ENCODE measurements around the gene AP4E1. TPM values are rescaled to one million over a fixed set of nuclear protein-coding genes. Genes with fewer than 3 reads are reported as not detected.
"Not testable (repeated sequence)": the region's sequence is repeated elsewhere in the genome, so short reads cannot be mapped to it uniquely, and the experiment has no call there.

Gene AP4E1
- polyA plus RNA-seq, 1 donor (not counting 4 experiments of a cell fraction or from before 2014, with no cell fraction given): 7.9 TPM

DNA sequence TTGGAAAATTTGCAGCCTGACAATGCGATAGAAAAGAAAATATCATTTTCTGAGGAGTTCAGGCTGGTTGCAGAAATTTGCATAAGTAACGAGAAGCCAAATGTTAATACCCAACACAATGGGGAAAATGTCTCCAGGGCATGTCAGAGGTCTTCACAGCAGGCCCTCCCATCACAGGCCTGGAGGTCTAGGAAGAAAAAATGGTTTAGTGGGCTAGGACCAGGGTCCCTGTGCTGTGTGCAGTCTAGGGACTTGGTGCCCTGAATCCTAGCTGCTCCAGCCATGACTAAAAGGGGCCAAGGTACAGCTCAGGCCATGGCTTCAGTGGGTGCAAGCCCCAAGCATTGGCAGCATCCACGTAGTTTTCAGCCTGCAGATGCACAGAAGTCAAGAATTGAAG is 14.5 kb upstream of the AP4E1 start:
- Histone ChIP-seq H3K4me3 (ENCODE audit: control insufficient read depth in 2 of 3, extremely low read depth in 1 of 3, insufficient read depth in 2 of 3, low read depth in 1 of 3, low read length in 3 of 3) (no peak overlapping the region), H3K27me3 (ENCODE audit: control insufficient read depth, extremely low read depth, insufficient read depth, low read length) (no peaks in the 10 kb centered on the region), H3K9me1 (ENCODE audit: control insufficient read depth, extremely low read depth, insufficient read depth, low read length) (no peaks in the 10 kb centered on the region), H4K20me1 (ENCODE audit: control insufficient read depth, extremely low read depth, insufficient read depth, low read length) (no peaks in the 10 kb centered on the region), H3K4me1 (ENCODE audit: control insufficient read depth, extremely low read depth, insufficient read depth, low read length) (no peaks in the 10 kb centered on the region), H3K27ac (ENCODE audit: control insufficient read depth, insufficient read depth, low read length) (no peak overlapping the region), H3K4me2 (ENCODE audit: control insufficient read depth, extremely low read depth, insufficient read depth, low read depth, low read length) (no peak overlapping the region), H2AFZ (ENCODE audit: control insufficient read depth, low read length) (no peak overlapping the region), H3K79me2 (ENCODE audit: control insufficient read depth, insufficient read depth, low read length) (no peaks in the 10 kb centered on the region), H3K9ac (ENCODE audit: control insufficient read depth, extremely low read depth, insufficient read depth, low read length) (no peak overlapping the region), H3K9me3 (ENCODE audit: control insufficient read depth, low read depth, low read length) (no peaks in the 10 kb centered on the region), H3K36me3 (ENCODE audit: control insufficient read depth in 2 of 2, extremely low read depth in 1 of 2, insufficient read depth in 2 of 2, low read length in 2 of 2) (no peaks in the 10 kb centered on the region)
- DNase-seq (ENCODE audit: low read depth, low spot score) (no peak), FAIRE-seq (no peak)
- no peak for TF ChIP-seq EZH2 (IDR thresholded peaks at IDR 0.05; ENCODE audit: low read length)
- TF ChIP-seq, protein P1, sequence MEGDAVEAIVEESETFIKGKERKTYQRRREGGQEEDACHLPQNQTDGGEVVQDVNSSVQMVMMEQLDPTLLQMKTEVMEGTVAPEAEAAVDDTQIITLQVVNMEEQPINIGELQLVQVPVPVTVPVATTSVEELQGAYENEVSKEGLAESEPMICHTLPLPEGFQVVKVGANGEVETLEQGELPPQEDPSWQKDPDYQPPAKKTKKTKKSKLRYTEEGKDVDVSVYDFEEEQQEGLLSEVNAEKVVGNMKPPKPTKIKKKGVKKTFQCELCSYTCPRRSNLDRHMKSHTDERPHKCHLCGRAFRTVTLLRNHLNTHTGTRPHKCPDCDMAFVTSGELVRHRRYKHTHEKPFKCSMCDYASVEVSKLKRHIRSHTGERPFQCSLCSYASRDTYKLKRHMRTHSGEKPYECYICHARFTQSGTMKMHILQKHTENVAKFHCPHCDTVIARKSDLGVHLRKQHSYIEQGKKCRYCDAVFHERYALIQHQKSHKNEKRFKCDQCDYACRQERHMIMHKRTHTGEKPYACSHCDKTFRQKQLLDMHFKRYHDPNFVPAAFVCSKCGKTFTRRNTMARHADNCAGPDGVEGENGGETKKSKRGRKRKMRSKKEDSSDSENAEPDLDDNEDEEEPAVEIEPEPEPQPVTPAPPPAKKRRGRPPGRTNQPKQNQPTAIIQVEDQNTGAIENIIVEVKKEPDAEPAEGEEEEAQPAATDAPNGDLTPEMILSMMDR (optimal IDR thresholded peaks at IDR 0.05 in 1 of 3, IDR thresholded peaks at IDR 0.05 in 1 of 3, conservative IDR thresholded peaks at IDR 0.05 in 1 of 3; ENCODE audit: extremely low read depth in 1 of 3, insufficient read depth in 2 of 3, low read length in 3 of 3): no peak
- dilution Hi-C loops (cut with MboI; ENCODE audit: extremely low pct_ligation_motif_present, low sequenced_read_pairs): no loop called here

DNA sequence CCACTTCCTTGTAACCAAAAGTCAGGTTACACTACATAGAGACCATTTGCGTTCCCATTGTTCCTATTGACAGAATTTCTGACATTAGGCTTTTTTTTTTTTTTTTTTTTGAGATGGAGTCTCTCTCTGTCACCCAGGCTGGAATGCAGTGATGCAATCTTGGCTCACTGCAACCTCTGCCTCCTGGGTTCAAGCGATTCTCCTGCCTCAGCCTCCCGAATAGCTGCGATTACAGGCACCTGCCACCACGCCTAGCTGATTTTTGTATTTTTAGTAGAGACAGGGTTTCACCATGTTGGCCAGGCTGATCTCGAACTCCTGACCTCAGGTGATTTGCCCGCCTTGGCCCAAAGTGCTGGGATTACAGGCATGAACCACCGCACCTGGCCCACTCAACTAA is 7.1 kb upstream of the AP4E1 start:
- H4K20me1 ChIP-seq (ENCODE audit: control insufficient read depth, extremely low read depth, insufficient read depth, low read length); H3K9ac ChIP-seq (ENCODE audit: control insufficient read depth, extremely low read depth, insufficient read depth, low read length); H3K27ac ChIP-seq (ENCODE audit: control insufficient read depth, insufficient read depth, low read length); DNase-seq (ENCODE audit: low read depth, low spot score); H3K27me3 ChIP-seq (ENCODE audit: control insufficient read depth, extremely low read depth, insufficient read depth, low read length); H3K4me3 ChIP-seq (ENCODE audit: control insufficient read depth in 2 of 3, extremely low read depth in 1 of 3, insufficient read depth in 2 of 3, low read depth in 1 of 3, low read length in 3 of 3); H3K36me3 ChIP-seq (ENCODE audit: control insufficient read depth in 2 of 2, extremely low read depth in 1 of 2, insufficient read depth in 2 of 2, low read length in 2 of 2); H3K9me1 ChIP-seq (ENCODE audit: control insufficient read depth, extremely low read depth, insufficient read depth, low read length); FAIRE-seq; H3K9me3 ChIP-seq (ENCODE audit: control insufficient read depth, low read depth, low read length); H2AFZ ChIP-seq (ENCODE audit: control insufficient read depth, low read length); H3K79me2 ChIP-seq (ENCODE audit: control insufficient read depth, insufficient read depth, low read length); H3K4me2 ChIP-seq (ENCODE audit: control insufficient read depth, extremely low read depth, insufficient read depth, low read depth, low read length); dilution Hi-C loops (cut with MboI; ENCODE audit: extremely low pct_ligation_motif_present, low sequenced_read_pairs); H3K4me1 ChIP-seq (ENCODE audit: control insufficient read depth, extremely low read depth, insufficient read depth, low read length): not testable (repeated sequence)

DNA sequence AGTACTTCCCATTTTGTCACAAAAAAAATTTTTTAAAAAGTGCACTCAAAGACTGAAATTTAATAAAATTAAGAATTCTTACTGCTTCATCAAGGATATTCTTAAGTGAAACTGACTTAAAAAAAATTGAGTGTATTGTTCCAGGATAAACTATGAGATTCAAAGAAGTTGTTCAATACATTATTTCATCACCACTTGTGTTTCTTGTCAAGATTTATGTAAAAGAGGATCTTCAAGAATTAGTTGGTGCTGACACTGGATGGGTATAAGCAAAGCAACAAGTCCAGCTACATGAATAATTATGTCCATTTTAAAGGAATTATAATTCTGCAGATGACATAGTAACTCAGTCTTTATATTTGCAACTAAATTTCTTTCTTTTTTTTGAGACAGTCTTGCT is 4.3 kb upstream of the AP4E1 start:
- Histone ChIP-seq H3K36me3 (ENCODE audit: control insufficient read depth in 2 of 2, extremely low read depth in 1 of 2, insufficient read depth in 2 of 2, low read length in 2 of 2) (no peaks in the 10 kb centered on the region), H3K27me3 (ENCODE audit: control insufficient read depth, extremely low read depth, insufficient read depth, low read length) (no peaks in the 10 kb centered on the region), H2AFZ (ENCODE audit: control insufficient read depth, low read length) (no peak overlapping the region), H3K4me3 (ENCODE audit: control insufficient read depth in 2 of 3, extremely low read depth in 1 of 3, insufficient read depth in 2 of 3, low read depth in 1 of 3, low read length in 3 of 3) (no peak overlapping the region), H3K9me3 (ENCODE audit: control insufficient read depth, low read depth, low read length) (no peaks in the 10 kb centered on the region), H4K20me1 (ENCODE audit: control insufficient read depth, extremely low read depth, insufficient read depth, low read length) (no peaks in the 10 kb centered on the region), H3K9ac (ENCODE audit: control insufficient read depth, extremely low read depth, insufficient read depth, low read length) (no peak overlapping the region), H3K4me1 (ENCODE audit: control insufficient read depth, extremely low read depth, insufficient read depth, low read length) (peaks cover 3% of the 10 kb centered on the region), H3K4me2 (ENCODE audit: control insufficient read depth, extremely low read depth, insufficient read depth, low read depth, low read length) (no peak overlapping the region), H3K27ac (ENCODE audit: control insufficient read depth, insufficient read depth, low read length) (no peak overlapping the region), H3K79me2 (ENCODE audit: control insufficient read depth, insufficient read depth, low read length) (peaks cover 5% of the 10 kb centered on the region), H3K9me1 (ENCODE audit: control insufficient read depth, extremely low read depth, insufficient read depth, low read length) (no peaks in the 10 kb centered on the region)
- TF ChIP-seq EZH2 (IDR thresholded peaks at IDR 0.05; ENCODE audit: low read length): no peak
- TF ChIP-seq, protein P1 (optimal IDR thresholded peaks at IDR 0.05 in 1 of 3, IDR thresholded peaks at IDR 0.05 in 1 of 3, conservative IDR thresholded peaks at IDR 0.05 in 1 of 3; ENCODE audit: extremely low read depth in 1 of 3, insufficient read depth in 2 of 3, low read length in 3 of 3): no peak
- no peak for DNase-seq (ENCODE audit: low read depth, low spot score)
- dilution Hi-C loops (cut with MboI; ENCODE audit: extremely low pct_ligation_motif_present, low sequenced_read_pairs): no loop called here
- FAIRE-seq: no peak

Data from keratinocyte (primary cell).